ENCODE results near the gene SLC18A3.

- TF ChIP-seq, protein P1, sequence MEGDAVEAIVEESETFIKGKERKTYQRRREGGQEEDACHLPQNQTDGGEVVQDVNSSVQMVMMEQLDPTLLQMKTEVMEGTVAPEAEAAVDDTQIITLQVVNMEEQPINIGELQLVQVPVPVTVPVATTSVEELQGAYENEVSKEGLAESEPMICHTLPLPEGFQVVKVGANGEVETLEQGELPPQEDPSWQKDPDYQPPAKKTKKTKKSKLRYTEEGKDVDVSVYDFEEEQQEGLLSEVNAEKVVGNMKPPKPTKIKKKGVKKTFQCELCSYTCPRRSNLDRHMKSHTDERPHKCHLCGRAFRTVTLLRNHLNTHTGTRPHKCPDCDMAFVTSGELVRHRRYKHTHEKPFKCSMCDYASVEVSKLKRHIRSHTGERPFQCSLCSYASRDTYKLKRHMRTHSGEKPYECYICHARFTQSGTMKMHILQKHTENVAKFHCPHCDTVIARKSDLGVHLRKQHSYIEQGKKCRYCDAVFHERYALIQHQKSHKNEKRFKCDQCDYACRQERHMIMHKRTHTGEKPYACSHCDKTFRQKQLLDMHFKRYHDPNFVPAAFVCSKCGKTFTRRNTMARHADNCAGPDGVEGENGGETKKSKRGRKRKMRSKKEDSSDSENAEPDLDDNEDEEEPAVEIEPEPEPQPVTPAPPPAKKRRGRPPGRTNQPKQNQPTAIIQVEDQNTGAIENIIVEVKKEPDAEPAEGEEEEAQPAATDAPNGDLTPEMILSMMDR (IDR thresholded peaks at IDR 0.05; ENCODE audit: low read length): no peak
- no peak for TF ChIP-seq EZH2 (IDR thresholded peaks at IDR 0.05; ENCODE audit: borderline replicate concordance, low read length)
These were observed 7.3 kb downstream of the SLC18A3 start for GRCh38 chr10:49617121-49618020.
